HepG2 (cell line): ENCODE results near the gene FOLR1. TPM values are rescaled to one million over a fixed set of nuclear protein-coding genes. Genes with fewer than 3 reads are reported as not detected.

ENCODE experiments used
- ATAC-seq: fragments of 200-7000 bp; cut with Tn5 transposase; 3 replicates; pipeline ENCODE4 v1.9.1; 2020; ENCODE audit warnings: mild to moderate bottlenecking, moderate library complexity
- BruUV-seq: library from RNA; stranded (reverse); fragments of 400-500 nt; replicated peaks from 2 replicates; lab custom pipeline; 2021; lab: Mats Ljungman, UMichigan
- CTCF ChIA-PET: fragments of 300-600 bp; formaldehyde crosslinking; extraction: SDS; loops from one replicate; lab custom pipeline; 2021; ENCODE audit warnings: low total read pairs, inconsistent platforms, low intra/inter-chr PET ratio; lab: Yijun Ruan, JAX
- POLR2A ChIA-PET: fragments of 350-600 bp; sonication (Branson Sonifier 250); formaldehyde crosslinking; loops from one replicate; lab custom pipeline; 2020; ENCODE audit warnings: antibody characterized with exemption, inconsistent platforms; lab: Yijun Ruan, JAX
- DNase-seq: peaks from one replicate; pipeline ENCODE4 v3.0.0-alpha.2; 2015; ENCODE audit warnings: low spot score
- FAIRE-seq: peaks from 3 replicates; lab custom pipeline; 2011; peaks lifted over from hg19 to GRCh38; lab: Jason Lieb, UNC
- H2AFZ ChIP-seq: one replicate; pipeline ENCODE4 v1.6.1; 2011; ENCODE audit warnings: low read length, inconsistent platforms
- H3K27ac ChIP-seq: fragments of 300-600 bp; 3 replicates; pipeline ENCODE4 v1.8.0; 2011; ENCODE audit warnings: mixed run types, mild to moderate bottlenecking, mixed read lengths, low read length, inconsistent platforms; ENCODE audit not compliant: insufficient read depth; ENCODE audit errors: extremely low read length
- H3K27me3 ChIP-seq, 2 experiments: fragments of 200-600 bp in 1 of 2; 2 replicates in 1 of 2; 3 replicates in 1 of 2; pipeline versions ENCODE4 v1.6.0 to v1.8.0; 2011; ENCODE audit warnings: low read length in 2 of 2, mild to moderate bottlenecking in 2 of 2, moderate library complexity in 2 of 2, inconsistent platforms in 1 of 2; ENCODE audit not compliant: insufficient read depth in 2 of 2, control insufficient read depth in 1 of 2
- H3K36me3 ChIP-seq, 2 experiments: fragments of 200-600 bp in 1 of 2; replicated peaks in 1 of 2; 2 replicates in 1 of 2; 3 replicates in 1 of 2; pipeline versions ENCODE4 v1.5.1 to v1.8.0; 2011; ENCODE audit warnings: low read length in 2 of 2, inconsistent platforms in 1 of 2; ENCODE audit not compliant: insufficient read depth in 2 of 2, control insufficient read depth in 1 of 2
- H3K4me1 ChIP-seq: 2 replicates; pipeline ENCODE4 v1.5.1; 2012; ENCODE audit warnings: low read length, inconsistent platforms; ENCODE audit not compliant: insufficient read depth
- H3K4me2 ChIP-seq: 2 replicates; pipeline ENCODE4 v1.6.0; 2011; ENCODE audit warnings: low read depth, low read length, inconsistent platforms
- H3K4me3 ChIP-seq, 3 experiments: fragments of 200-600 bp in 1 of 3; sonication (generic), shearing (Covaris generic) in 1 of 3; replicated peaks in 1 of 3; 2 replicates each; pipeline ENCODE4 v1.5.1; 2011 to 2016; ENCODE audit warnings: low read length in 3 of 3, inconsistent platforms in 2 of 3, low read depth in 2 of 3, mild to moderate bottlenecking in 2 of 3, control low read depth in 1 of 3, mixed read lengths in 1 of 3; ENCODE audit not compliant: insufficient read depth in 1 of 3
- H3K79me2 ChIP-seq: one replicate; pipeline ENCODE4 v1.6.1; 2011; ENCODE audit warnings: low read length, inconsistent platforms; ENCODE audit not compliant: insufficient read depth
- H3K9ac ChIP-seq: 2 replicates; pipeline ENCODE4 v1.6.0; 2011; ENCODE audit warnings: mild to moderate bottlenecking, low read depth, low read length, inconsistent platforms; ENCODE audit not compliant: insufficient read depth
- H3K9me3 ChIP-seq: 2 replicates; pipeline ENCODE4 v1.5.1; 2012; ENCODE audit warnings: mild to moderate bottlenecking, low read length
- H4K20me1 ChIP-seq: 2 replicates; pipeline ENCODE4 v1.6.0; 2011; ENCODE audit warnings: inconsistent platforms, mild to moderate bottlenecking, low read length, moderate library complexity; ENCODE audit not compliant: insufficient read depth
- CREB1 ChIP-seq, 2 experiments: fragments of 450-650 bp in 1 of 2; IDR thresholded peaks; 2 replicates each; pipeline ENCODE4 v1.6.1; 2016 to 2017; ENCODE audit warnings: control low read depth in 1 of 2, mild to moderate bottlenecking in 1 of 2, missing compliant biosample characterization in 1 of 2, missing genetic modification characterization in 1 of 2
- MXD1 ChIP-seq: sonication (generic); formaldehyde crosslinking; IDR thresholded peaks from 2 replicates; pipeline ENCODE4 v1.4.0; 2020; ENCODE audit warnings: mild to moderate bottlenecking, missing genetic modification reagents
- NFKB2 ChIP-seq: sonication (generic); formaldehyde crosslinking; IDR thresholded peaks from 2 replicates; pipeline ENCODE4 v1.4.0; 2020; ENCODE audit warnings: missing genetic modification reagents, borderline replicate concordance
- NR2F6 ChIP-seq, 2 experiments: IDR thresholded peaks; 2 replicates each; pipeline ENCODE4 v1.6.1; 2016; ENCODE audit warnings: antibody characterized with exemption in 1 of 2, mild to moderate bottlenecking in 1 of 2
- PBX3 ChIP-seq: sonication (generic); formaldehyde crosslinking; IDR thresholded peaks from 2 replicates; pipeline ENCODE4 v1.8.1; 2023; ENCODE audit warnings: missing genetic modification reagents, inconsistent platforms, borderline replicate concordance
- RAD21 ChIP-seq: fragments of 450-650 bp; formaldehyde crosslinking; IDR thresholded peaks from 2 replicates; pipeline ENCODE4 v1.5.0; 2020; ENCODE audit warnings: mild to moderate bottlenecking
- ZNF225 ChIP-seq: sonication (generic); formaldehyde crosslinking; IDR thresholded peaks from 2 replicates; pipeline ENCODE4 v1.4.0; 2020; ENCODE audit warnings: mild to moderate bottlenecking, missing genetic modification reagents
- ZNF234 ChIP-seq: sonication (generic); formaldehyde crosslinking; conservative IDR thresholded peaks from 2 replicates; pipeline ENCODE4 v1.5.1; 2020; ENCODE audit warnings: mild to moderate bottlenecking, missing genetic modification reagents
- ZNF282 ChIP-seq: fragments of 450-650 bp; IDR thresholded peaks from 2 replicates; pipeline ENCODE4 v1.6.1; 2018; ENCODE audit not compliant: partially characterized antibody
- ZNF790 ChIP-seq: sonication (generic); formaldehyde crosslinking; IDR thresholded peaks from 2 replicates; pipeline ENCODE4 v1.8.0; 2022; ENCODE audit warnings: missing genetic modification reagents, mild to moderate bottlenecking, borderline replicate concordance
- WGBS: methylation state at CpG from one replicate; pipeline ENCODE4 v1.1.6; 2017; ENCODE audit warnings: low lambda C conversion rate; 5-methylcytosine and 5-hydroxymethylcytosine counted together
- in situ Hi-C: cut with HindIII; loops from 2 replicates; pipeline ENCODE4 v1.10.0; 2017; ENCODE audit warnings: low pct_unique_long_range_greater_than_20kb; ENCODE audit not compliant: extremely low pct_ligation_motif_present
- intact Hi-C: fragments of 100-400 bp; cut with micrococcal nuclease; formaldehyde crosslinking; loops from one replicate; pipeline ENCODE4 v1.10.0; 2022; ENCODE audit not compliant: unreplicated experiment
- polyA plus RNA-seq, 8 experiments: library from polyadenylated mRNA; depleted of rRNA in 3 of 8; stranded (reverse) in 7 of 8; unstranded in 1 of 8; fragments of >200 nt; fragmentation: Illumina TruSeq in 4 of 8; extraction: Trizol in 4 of 8; gene quantifications; 2 replicates each; pipeline versions ENCODE4 v1.2.1 to v1.2.3, GENCODE V29; 2011 to 2016; ENCODE audit warnings: low read depth in 4 of 8, missing spikeins in 1 of 8, mixed read lengths in 1 of 8; ENCODE audit not compliant: insufficient read depth in 1 of 8
- total RNA-seq, 5 experiments: library from RNA; depleted of rRNA; stranded (reverse); fragments of >200 nt; fragmentation: Illumina TruSeq; extraction: Trizol; gene quantifications; 2 replicates each; pipeline ENCODE4 v1.2.3, GENCODE V29; 2016; ENCODE audit warnings: low read depth in 1 of 5
- TF ChIP-seq, protein P1 (sequence below): fragments of 450-650 bp; IDR thresholded peaks from 2 replicates; pipeline ENCODE4 v1.6.1; 2017
- TF ChIP-seq, protein P2 (sequence below): sonication (generic); formaldehyde crosslinking; IDR thresholded peaks from 2 replicates; pipeline ENCODE4 v1.5.1; 2020; ENCODE audit warnings: missing genetic modification reagents, mild to moderate bottlenecking, borderline replicate concordance
- TF ChIP-seq, protein P3 (sequence below): sonication (generic); formaldehyde crosslinking; IDR thresholded peaks from 2 replicates; pipeline ENCODE4 v1.5.0; 2020; ENCODE audit warnings: missing genetic modification reagents, mild to moderate bottlenecking, borderline replicate concordance

Gene FOLR1
- total and polyA plus RNA-seq, 2 of the 13 experiments (the other 11 are each of a cell fraction or from before 2014, with no cell fraction given), result 0.20 TPM; not detected in 1

DNA sequence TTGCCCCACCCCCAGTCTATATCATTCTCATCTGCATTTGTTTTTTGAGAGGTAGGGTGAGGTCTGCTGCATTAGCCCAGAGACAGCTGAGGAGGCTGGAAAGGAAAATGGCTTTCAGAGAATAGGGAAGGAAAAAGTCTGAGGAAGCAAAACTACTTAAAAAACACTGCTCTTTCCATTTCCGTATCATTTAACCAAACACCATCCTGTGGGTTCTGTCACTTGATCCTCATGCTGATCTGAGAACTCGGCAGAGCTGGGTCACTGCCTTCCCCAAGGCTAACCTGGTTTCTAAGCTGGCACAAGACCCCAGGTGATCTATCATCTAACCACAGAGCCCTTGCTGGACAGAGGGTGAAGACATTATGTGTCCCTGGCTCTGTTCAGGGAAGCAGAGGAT is 25.9 kb downstream of the FOLR1 start:
- intact Hi-C loops, result no loop called here
- 0% methylated on average over 2 of the region's 2 CpGs for WGBS
- FAIRE-seq, result no peak

More for the DNA sequence above, 25.9 kb downstream of the FOLR1 start:
- Histone ChIP-seq H4K20me1 (no peaks in the 10 kb centered on the region), H3K4me3 (no peak overlapping the region), H3K27me3 (peaks cover 3 to 26% of the 10 kb centered on the region in 2 experiments; a peak in 3 of 5 replicates), H3K27ac (no peak overlapping the region), H3K9me3 (no peaks in the 10 kb centered on the region), H3K4me2 (no peak overlapping the region), H3K4me1 (peaks cover 18% of the 10 kb centered on the region), H3K79me2 (no peaks in the 10 kb centered on the region), H2AFZ (no peak overlapping the region), H3K36me3 (no peaks in the 10 kb centered on the region), H3K9ac (no peak overlapping the region)
- ChIA-PET POLR2A (no interaction called here), CTCF (no interaction called here)
- ATAC-seq (no peak), DNase-seq (no peak)
- in situ Hi-C loops, result no loop called here
- no peak for TF ChIP-seq ZNF225 (CRISPR knock-in tag)
- TF ChIP-seq, protein P1, sequence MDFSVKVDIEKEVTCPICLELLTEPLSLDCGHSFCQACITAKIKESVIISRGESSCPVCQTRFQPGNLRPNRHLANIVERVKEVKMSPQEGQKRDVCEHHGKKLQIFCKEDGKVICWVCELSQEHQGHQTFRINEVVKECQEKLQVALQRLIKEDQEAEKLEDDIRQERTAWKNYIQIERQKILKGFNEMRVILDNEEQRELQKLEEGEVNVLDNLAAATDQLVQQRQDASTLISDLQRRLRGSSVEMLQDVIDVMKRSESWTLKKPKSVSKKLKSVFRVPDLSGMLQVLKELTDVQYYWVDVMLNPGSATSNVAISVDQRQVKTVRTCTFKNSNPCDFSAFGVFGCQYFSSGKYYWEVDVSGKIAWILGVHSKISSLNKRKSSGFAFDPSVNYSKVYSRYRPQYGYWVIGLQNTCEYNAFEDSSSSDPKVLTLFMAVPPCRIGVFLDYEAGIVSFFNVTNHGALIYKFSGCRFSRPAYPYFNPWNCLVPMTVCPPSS, result no peak
- TF ChIP-seq NFKB2, result no peak
- no peak for TF ChIP-seq NR2F6 (IDR thresholded peaks at IDR 0.05)
- TF ChIP-seq NR2F6 (CRISPR knock-in tag; IDR thresholded peaks at IDR 0.05), result no peak
- TF ChIP-seq ZNF282, result no peak
- TF ChIP-seq CREB1 (IDR thresholded peaks at IDR 0.05), result no peak
- TF ChIP-seq CREB1 (CRISPR knock-in tag; IDR thresholded peaks at IDR 0.05), result no peak
- no peak for TF ChIP-seq PBX3 (CRISPR knock-in tag)
- TF ChIP-seq ZNF790 (CRISPR knock-in tag), result no peak
- no peak for TF ChIP-seq ZNF234 (CRISPR knock-in tag)
- TF ChIP-seq MXD1 (CRISPR knock-in tag), result no peak
- TF ChIP-seq, protein P2, sequence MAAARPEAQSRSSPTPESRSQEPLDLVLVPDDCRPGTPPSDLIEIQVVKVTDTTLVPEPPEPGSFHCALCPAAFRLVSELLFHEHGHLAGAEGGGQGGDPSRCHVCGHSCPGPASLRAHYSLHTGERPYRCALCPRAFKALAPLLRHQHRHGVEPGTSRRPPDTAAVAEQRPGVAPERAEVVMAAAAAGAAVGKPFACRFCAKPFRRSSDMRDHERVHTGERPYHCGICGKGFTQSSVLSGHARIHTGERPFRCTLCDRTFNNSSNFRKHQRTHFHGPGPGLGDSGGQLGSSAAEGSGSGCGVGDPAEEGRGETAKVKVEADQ, result no peak
- TF ChIP-seq RAD21 (CRISPR knock-in tag), result no peak
- TF ChIP-seq, protein P3, sequence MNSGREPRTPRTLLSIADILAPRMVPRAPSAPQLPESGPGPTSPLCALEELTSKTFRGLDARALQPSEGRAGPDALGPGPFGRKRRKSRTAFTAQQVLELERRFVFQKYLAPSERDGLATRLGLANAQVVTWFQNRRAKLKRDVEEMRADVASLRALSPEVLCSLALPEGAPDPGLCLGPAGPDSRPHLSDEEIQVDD (CRISPR knock-in tag), result no peak
- BruUV-seq, result no TSS peak
